ENCODE measurements around the gene PIP4K2A. TPM values are rescaled to one million over a fixed set of nuclear protein-coding genes. Genes with fewer than 3 reads are reported as not detected.

The PIP4K2A gene
- total RNA-seq, 2 donors from 2014 or later = 15.0 to 17.8 TPM

DNA sequence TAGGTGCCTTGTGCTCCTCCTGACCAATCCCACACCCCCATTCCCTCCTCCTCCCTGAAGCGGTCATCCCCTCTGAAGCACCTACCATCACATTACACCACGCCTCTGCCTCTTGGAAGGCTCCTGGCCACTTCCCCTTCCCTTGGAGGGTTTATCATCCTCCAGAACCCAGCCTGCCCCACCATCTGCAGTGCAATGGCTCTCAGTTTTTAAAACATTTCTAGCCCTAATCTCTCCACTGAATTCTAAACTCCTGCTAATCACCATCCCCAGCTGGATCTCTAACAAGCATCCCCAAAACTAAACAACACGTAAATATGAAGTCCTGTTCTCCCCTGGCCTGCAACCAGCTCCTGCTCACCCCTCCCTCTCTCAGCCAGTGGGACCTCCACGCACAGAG is 70.6 kb downstream of the PIP4K2A start:
- TF ChIP-seq, protein P1, sequence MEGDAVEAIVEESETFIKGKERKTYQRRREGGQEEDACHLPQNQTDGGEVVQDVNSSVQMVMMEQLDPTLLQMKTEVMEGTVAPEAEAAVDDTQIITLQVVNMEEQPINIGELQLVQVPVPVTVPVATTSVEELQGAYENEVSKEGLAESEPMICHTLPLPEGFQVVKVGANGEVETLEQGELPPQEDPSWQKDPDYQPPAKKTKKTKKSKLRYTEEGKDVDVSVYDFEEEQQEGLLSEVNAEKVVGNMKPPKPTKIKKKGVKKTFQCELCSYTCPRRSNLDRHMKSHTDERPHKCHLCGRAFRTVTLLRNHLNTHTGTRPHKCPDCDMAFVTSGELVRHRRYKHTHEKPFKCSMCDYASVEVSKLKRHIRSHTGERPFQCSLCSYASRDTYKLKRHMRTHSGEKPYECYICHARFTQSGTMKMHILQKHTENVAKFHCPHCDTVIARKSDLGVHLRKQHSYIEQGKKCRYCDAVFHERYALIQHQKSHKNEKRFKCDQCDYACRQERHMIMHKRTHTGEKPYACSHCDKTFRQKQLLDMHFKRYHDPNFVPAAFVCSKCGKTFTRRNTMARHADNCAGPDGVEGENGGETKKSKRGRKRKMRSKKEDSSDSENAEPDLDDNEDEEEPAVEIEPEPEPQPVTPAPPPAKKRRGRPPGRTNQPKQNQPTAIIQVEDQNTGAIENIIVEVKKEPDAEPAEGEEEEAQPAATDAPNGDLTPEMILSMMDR (conservative IDR thresholded peaks at IDR 0.05) = no peak
- H3K9ac ChIP-seq (ENCODE audit: extremely low read depth, low read length, poor library complexity, severe bottlenecking) = no peak overlapping the region
- H3K9me3 ChIP-seq (ENCODE audit: control insufficient read depth, low read length) = no peaks in the 10 kb centered on the region
- 91 to 100% methylated on average over 2 to 4 of the region's 4 CpGs for WGBS, 2 experiments (ENCODE audit: insufficient coverage in 1 of 2, insufficient read length in 1 of 2)
- no peaks in the 10 kb centered on the region for H3K27me3 ChIP-seq (ENCODE audit: control insufficient read depth, insufficient read depth, low read length, poor library complexity, severe bottlenecking)
- H3K27me3 Mint-ChIP-seq (ENCODE audit: insufficient read depth) = no peaks in the 10 kb centered on the region
- H3K4me1 Mint-ChIP-seq = peaks cover 48% of the 10 kb centered on the region
- H3K9me3 Mint-ChIP-seq = no peaks in the 10 kb centered on the region
- no peak overlapping the region for H3K27ac Mint-ChIP-seq
- DNase-seq = no peak
- no peaks in the 10 kb centered on the region for H3K36me3 ChIP-seq (ENCODE audit: control insufficient read depth, insufficient read depth, low read length)
- H3K27ac ChIP-seq (ENCODE audit: low read depth, low read length) = no peak overlapping the region
- H3K4me3 Mint-ChIP-seq = no peak overlapping the region
- peaks cover 6% of the 10 kb centered on the region for H3K4me1 ChIP-seq (ENCODE audit: control insufficient read depth, insufficient read depth, low read length)
- H3K4me3 ChIP-seq (ENCODE audit: low read length) = no peak overlapping the region
- H3K36me3 Mint-ChIP-seq (ENCODE audit: low read depth) = no peaks in the 10 kb centered on the region

DNA sequence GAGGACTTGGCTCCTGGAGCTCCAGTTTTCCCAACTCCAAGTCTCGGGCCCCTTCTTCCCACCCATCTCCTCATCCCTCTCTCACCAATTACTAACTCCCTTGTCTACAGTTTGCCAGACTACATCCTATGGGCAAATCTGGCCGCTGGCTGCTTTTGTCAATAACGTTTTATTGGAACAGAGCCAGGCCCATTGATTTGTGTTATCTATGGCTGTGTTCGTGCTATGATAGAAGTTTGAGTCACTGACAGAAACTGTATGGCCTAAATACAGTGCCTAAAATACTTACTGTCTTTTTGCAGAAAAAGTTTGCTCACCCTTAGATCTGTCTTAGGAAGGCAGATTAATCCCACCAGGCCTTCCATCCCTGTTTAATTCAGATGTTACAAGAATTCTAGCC is 71.3 kb downstream of the PIP4K2A start:
- 94 to 100% methylated on average over 3 to 4 of the region's 4 CpGs for WGBS, 2 experiments (ENCODE audit: insufficient coverage in 1 of 2, insufficient read length in 1 of 2)
- H3K9me3 ChIP-seq (ENCODE audit: control insufficient read depth, low read length) = no peaks in the 10 kb centered on the region
- H3K9ac ChIP-seq (ENCODE audit: extremely low read depth, low read length, poor library complexity, severe bottlenecking) = no peak overlapping the region
- no peak overlapping the region for H3K4me3 Mint-ChIP-seq
- H3K36me3 ChIP-seq (ENCODE audit: control insufficient read depth, insufficient read depth, low read length) = no peaks in the 10 kb centered on the region
- TF ChIP-seq, protein P1 (conservative IDR thresholded peaks at IDR 0.05) = no peak
- no peak overlapping the region for H3K27ac ChIP-seq (ENCODE audit: low read depth, low read length)
- no peak overlapping the region for H3K4me3 ChIP-seq (ENCODE audit: low read length)
- DNase-seq = no peak
- H3K4me1 ChIP-seq (ENCODE audit: control insufficient read depth, insufficient read depth, low read length) = peaks cover 2% of the 10 kb centered on the region
- H3K4me1 Mint-ChIP-seq = peaks cover 42% of the 10 kb centered on the region
- no peaks in the 10 kb centered on the region for H3K9me3 Mint-ChIP-seq
- H3K36me3 Mint-ChIP-seq (ENCODE audit: low read depth) = no peaks in the 10 kb centered on the region
- H3K27me3 ChIP-seq (ENCODE audit: control insufficient read depth, insufficient read depth, low read length, poor library complexity, severe bottlenecking) = no peaks in the 10 kb centered on the region
- no peaks in the 10 kb centered on the region for H3K27me3 Mint-ChIP-seq (ENCODE audit: insufficient read depth)
- H3K27ac Mint-ChIP-seq = no peak overlapping the region

DNA sequence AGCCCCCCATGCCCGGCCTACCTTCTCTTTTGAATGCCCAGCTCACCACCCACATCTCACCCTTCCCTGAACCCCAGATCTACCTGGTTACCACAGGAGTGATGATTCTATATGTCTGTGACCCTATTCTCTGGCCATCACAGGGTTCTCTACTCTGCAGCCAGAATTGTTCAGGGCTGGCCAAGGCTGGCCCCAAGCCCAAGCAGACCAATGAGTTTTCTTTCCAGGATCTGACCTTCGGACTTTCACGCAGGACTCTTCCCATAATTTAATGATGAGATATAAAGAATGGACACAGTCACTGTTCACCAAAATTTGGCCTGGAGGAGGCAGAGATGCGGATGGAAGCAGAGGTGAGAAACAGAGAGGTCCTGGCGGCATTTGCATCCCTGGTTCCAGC is 72.6 kb downstream of the PIP4K2A start:
- no peak overlapping the region for H3K27ac Mint-ChIP-seq

More for the DNA sequence above, 72.6 kb downstream of the PIP4K2A start:
- Histone ChIP-seq H3K4me1 (ENCODE audit: control insufficient read depth, insufficient read depth, low read length) (no peaks in the 10 kb centered on the region), H3K4me3 (ENCODE audit: low read length) (no peak overlapping the region), H3K9ac (ENCODE audit: extremely low read depth, low read length, poor library complexity, severe bottlenecking) (no peak overlapping the region), H3K9me3 (ENCODE audit: control insufficient read depth, low read length) (no peaks in the 10 kb centered on the region), H3K36me3 (ENCODE audit: control insufficient read depth, insufficient read depth, low read length) (no peaks in the 10 kb centered on the region), H3K27me3 (ENCODE audit: control insufficient read depth, insufficient read depth, low read length, poor library complexity, severe bottlenecking) (no peaks in the 10 kb centered on the region), H3K27ac (ENCODE audit: low read depth, low read length) (no peak overlapping the region)
- 96 to 100% methylated on average over 1 to 5 of the region's 5 CpGs for WGBS, 2 experiments (ENCODE audit: insufficient coverage in 1 of 2, insufficient read length in 1 of 2)
- H3K9me3 Mint-ChIP-seq = no peaks in the 10 kb centered on the region
- TF ChIP-seq, protein P1 (conservative IDR thresholded peaks at IDR 0.05) = no peak
- H3K4me3 Mint-ChIP-seq = no peak overlapping the region
- no peak for DNase-seq
- peaks cover 28% of the 10 kb centered on the region for H3K4me1 Mint-ChIP-seq
- no peaks in the 10 kb centered on the region for H3K36me3 Mint-ChIP-seq (ENCODE audit: low read depth)
- H3K27me3 Mint-ChIP-seq (ENCODE audit: insufficient read depth) = no peaks in the 10 kb centered on the region
